Measurements from ENCODE around the gene NEURL1. TPM values are rescaled to one million over a fixed set of nuclear protein-coding genes. Genes with fewer than 3 reads are reported as not detected.

Gene NEURL1, protein sequence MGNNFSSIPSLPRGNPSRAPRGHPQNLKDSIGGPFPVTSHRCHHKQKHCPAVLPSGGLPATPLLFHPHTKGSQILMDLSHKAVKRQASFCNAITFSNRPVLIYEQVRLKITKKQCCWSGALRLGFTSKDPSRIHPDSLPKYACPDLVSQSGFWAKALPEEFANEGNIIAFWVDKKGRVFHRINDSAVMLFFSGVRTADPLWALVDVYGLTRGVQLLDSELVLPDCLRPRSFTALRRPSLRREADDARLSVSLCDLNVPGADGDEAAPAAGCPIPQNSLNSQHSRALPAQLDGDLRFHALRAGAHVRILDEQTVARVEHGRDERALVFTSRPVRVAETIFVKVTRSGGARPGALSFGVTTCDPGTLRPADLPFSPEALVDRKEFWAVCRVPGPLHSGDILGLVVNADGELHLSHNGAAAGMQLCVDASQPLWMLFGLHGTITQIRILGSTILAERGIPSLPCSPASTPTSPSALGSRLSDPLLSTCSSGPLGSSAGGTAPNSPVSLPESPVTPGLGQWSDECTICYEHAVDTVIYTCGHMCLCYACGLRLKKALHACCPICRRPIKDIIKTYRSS
- total RNA-seq, result under 0.01 and 0.33 TPM in 2 replicates

DNA sequence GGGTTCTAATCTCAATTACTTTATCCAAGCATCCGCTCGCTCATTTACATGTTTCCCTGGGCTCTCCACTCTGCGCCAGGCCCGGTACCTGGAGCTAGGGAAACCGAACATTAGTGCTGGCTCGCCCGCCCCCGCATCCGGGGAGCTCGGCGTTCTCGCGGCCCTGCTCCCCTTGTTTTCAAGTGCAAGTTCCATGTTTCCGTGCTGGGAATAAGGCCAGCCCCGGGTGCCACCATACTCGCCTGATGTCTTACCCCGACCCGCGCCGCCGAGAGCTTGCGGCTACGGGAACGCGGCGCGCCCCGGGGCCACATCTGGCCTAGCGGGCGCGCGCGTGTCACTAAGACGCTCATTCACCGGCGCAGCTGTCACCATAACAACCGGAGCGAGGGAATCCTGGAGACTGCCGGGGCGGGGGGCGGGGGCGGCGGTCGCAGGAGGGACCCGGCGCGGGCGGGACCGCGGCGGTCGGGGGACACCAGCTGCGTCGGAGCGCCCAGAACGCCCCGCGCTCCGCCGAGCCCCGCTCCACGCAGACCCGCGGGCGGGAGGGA is at the start of gene NEURL1:
NEURL1 (plus strand) TSS at position 344 of the 554 bp plus-strand sequence. CDS start 683 bp downstream, outside the sequence.

DNA sequence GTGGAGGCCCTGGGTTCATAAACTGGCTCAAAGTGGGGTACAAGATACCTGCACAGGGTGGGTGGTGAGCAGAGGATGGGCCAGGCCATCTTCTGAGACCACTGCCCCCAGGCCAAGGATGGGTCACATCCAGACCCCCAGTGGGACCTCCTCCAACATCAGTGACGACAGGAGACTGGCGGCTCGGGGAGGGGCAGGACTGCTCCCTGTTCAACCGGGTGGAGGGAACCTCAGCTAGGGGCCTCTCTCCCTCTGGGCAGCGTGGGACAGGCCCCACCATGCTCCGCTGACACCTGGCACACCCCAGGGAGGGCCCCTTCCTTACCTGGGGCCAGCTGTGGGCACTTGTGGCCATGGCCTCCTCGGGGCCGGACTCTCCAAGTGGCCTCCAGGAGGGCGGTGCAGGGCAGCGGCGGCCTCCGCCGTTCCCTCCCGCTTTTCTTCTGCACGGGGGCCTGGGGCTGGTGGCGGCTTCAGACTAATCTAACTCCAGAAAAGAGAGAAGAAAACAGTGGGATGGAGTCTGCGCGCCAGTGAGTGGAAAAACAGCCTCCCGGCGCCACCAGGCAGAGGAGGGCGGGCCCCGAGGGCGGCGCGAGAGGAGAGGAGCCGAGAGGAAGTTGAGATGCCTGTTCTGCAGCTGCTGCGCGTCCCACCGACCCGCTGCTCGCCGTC is 41.5 kb upstream of the NEURL1 start, which contains the start of gene CALHM2:
CALHM2 (minus strand) TSS at position 540 of the 675 bp plus-strand sequence. CDS start 2,429 bp downstream, outside the sequence.

DNA sequence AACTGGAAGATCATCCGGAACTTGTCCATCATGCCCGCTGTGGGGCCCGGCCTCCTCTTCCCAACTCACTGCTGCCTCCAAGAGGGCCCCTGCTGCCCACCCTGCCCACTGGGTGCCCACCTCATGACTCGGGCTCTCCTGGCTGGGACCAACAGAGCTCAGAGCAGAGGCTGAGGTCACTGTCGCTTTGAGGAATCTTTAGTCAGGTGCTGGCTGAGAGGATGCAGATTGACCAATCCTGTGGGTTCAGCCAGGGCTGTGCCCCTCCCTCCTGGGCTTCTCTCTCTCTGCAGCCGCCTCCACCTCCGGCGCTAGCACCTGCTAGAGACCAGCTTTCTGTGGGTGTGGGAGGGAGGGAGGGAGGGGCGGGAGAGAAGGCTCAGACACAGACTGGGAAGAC is 34.8 kb upstream of the NEURL1 start, which contains the start of gene CALHM1:
CALHM1 (minus strand) TSS at position 181 of the 400 bp plus-strand sequence; CDS start at position 32, 149 bp downstream.

DNA sequence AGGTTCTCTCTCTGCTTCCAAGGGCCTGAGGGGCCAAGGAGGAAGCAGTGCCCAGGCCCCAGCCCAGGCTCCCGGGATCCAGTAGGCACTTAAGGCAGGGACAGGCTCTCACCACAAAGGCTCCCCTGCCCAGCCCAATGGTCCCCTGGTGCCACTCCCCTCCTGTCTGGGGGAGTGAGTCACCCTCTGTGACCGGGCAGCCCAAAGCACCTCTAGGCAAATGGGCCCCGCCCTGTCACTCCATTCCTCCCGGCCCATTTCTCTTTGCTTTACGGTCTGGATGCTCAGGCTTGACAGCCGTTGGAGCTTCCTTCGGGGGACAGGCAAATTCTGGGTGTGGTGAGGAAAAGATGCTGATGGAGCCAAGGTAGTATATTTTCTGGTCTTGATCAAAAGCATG is 14.4 kb upstream of the NEURL1 start, which contains the start of gene CALHM3:
CALHM3 (minus strand) TSS at position 106 of the 400 bp plus-strand sequence. CDS start 208 bp downstream, outside the sequence.

Other genes starting within 250 kb of the NEURL1 start
- 0.33 TPM in 1 of 2 replicates, not detected in the other for gene RPEL1, start 247.8 kb upstream of the NEURL1 start, total RNA-seq
- gene INA, start 216.6 kb upstream of the NEURL1 start, total RNA-seq, result 0.33 and 0.48 TPM in 2 replicates
- gene PCGF6, start 142.6 kb upstream of the NEURL1 start, total RNA-seq, result 11.1 and 13.2 TPM in 2 replicates
- 3.3 and 6.8 TPM in 2 replicates for gene TAF5, start 125.7 kb upstream of the NEURL1 start, total RNA-seq
- 206 and 267 TPM in 2 replicates for gene ATP5MK, start 97.2 kb upstream of the NEURL1 start, total RNA-seq
- 52.9 and 53.6 TPM in 2 replicates for gene PDCD11, start 97.1 kb upstream of the NEURL1 start, total RNA-seq
- 19.9 and 34.0 TPM in 2 replicates for gene CALHM2, start 41.3 kb upstream of the NEURL1 start, total RNA-seq
- gene CALHM1, start 34.8 kb upstream of the NEURL1 start, total RNA-seq, result not detected in 2 replicates
- not detected in 2 replicates for gene CALHM3, start 14.5 kb upstream of the NEURL1 start, total RNA-seq

All from vein endothelial cell (primary cell).